Smooth muscle cell (in vitro differentiated cells): ENCODE data around the gene EFNB3. TPM values are rescaled to one million over a fixed set of nuclear protein-coding genes. Genes with fewer than 3 reads are reported as not detected.
A peak's percentile ranks its signal among the peaks of the same experiment; 100 is the strongest.

ENCODE experiments used
- DNase-seq: peaks from one replicate; lab custom pipeline; 2025; ENCODE audit not compliant: unreplicated experiment; lab: John Stamatoyannopoulos, UW
- H2AFZ ChIP-seq: fragments of 200-600 bp; sonication (generic); 2 replicates; pipeline ENCODE4 v1.6.0; 2016; ENCODE audit warnings: antibody characterized with exemption, low read depth, mild to moderate bottlenecking
- H3F3A ChIP-seq: fragments of 200-600 bp; sonication (generic); 2 replicates; pipeline ENCODE4 v1.6.0; 2017; ENCODE audit warnings: antibody characterized with exemption, low read depth
- H3K27ac ChIP-seq: fragments of 200-600 bp; sonication (generic); 2 replicates; pipeline ENCODE4 v1.5.1; 2016; ENCODE audit warnings: low read depth, mild to moderate bottlenecking
- H3K27me3 ChIP-seq: fragments of 200-600 bp; sonication (generic); 2 replicates; pipeline ENCODE4 v1.6.1; 2016; ENCODE audit warnings: low read depth, mild to moderate bottlenecking
- H3K36me3 ChIP-seq: fragments of 200-600 bp; sonication (generic); 2 replicates; pipeline ENCODE4 v1.5.1; 2016; ENCODE audit warnings: low read depth
- H3K4me1 ChIP-seq: fragments of 200-600 bp; sonication (generic); 2 replicates; pipeline ENCODE4 v1.5.1; 2016; ENCODE audit warnings: low read depth
- H3K4me2 ChIP-seq: fragments of 200-600 bp; sonication (generic); 2 replicates; pipeline ENCODE4 v1.6.0; 2016; ENCODE audit warnings: mild to moderate bottlenecking
- H3K4me3 ChIP-seq: fragments of 200-600 bp; sonication (generic); 2 replicates; pipeline ENCODE4 v1.5.1; 2016; ENCODE audit warnings: mild to moderate bottlenecking
- H3K79me2 ChIP-seq: fragments of 200-600 bp; sonication (generic); 2 replicates; pipeline ENCODE4 v1.6.0; 2016; ENCODE audit warnings: low read depth, mild to moderate bottlenecking
- H3K9ac ChIP-seq: fragments of 200-600 bp; sonication (generic); 2 replicates; pipeline ENCODE4 v1.6.0; 2016; ENCODE audit warnings: low read depth
- H3K9me3 ChIP-seq: fragments of 200-600 bp; sonication (generic); replicated peaks from 2 replicates; pipeline ENCODE4 v1.5.1; 2016; ENCODE audit warnings: low read depth
- H4K20me1 ChIP-seq: fragments of 200-600 bp; sonication (generic); 2 replicates; pipeline ENCODE4 v1.6.0; 2016; ENCODE audit warnings: low read depth
- WGBS: methylation state at CpG from one replicate; pipeline ENCODE4 v1.1.7; 2016; ENCODE audit warnings: low lambda C conversion rate; 5-methylcytosine and 5-hydroxymethylcytosine counted together
- polyA plus RNA-seq: library from polyadenylated mRNA; unstranded; fragments of >200 nt; fragmentation: Nextera tagmentation; extraction: Ambion mirVana; gene quantifications from 2 replicates; pipeline ENCODE4 v1.2.1, GENCODE V29; 2016
- total RNA-seq: library from RNA; depleted of rRNA; stranded (reverse); fragments of >200 nt; gene quantifications from 2 replicates; pipeline ENCODE4 v1.2.3, GENCODE V29; 2014
- TF ChIP-seq, protein P1 (sequence below): fragments of 200-600 bp; sonication (generic); IDR thresholded peaks from 2 replicates; pipeline ENCODE4 v1.5.1; 2017; ENCODE audit warnings: borderline replicate concordance, mild to moderate bottlenecking, antibody characterized with exemption; ENCODE audit not compliant: insufficient read depth, poor library complexity, severe bottlenecking

EFNB3 gene
- total and polyA plus RNA-seq, 2 experiments from 2014 or later = 4.8 to 6.7 TPM

DNA sequence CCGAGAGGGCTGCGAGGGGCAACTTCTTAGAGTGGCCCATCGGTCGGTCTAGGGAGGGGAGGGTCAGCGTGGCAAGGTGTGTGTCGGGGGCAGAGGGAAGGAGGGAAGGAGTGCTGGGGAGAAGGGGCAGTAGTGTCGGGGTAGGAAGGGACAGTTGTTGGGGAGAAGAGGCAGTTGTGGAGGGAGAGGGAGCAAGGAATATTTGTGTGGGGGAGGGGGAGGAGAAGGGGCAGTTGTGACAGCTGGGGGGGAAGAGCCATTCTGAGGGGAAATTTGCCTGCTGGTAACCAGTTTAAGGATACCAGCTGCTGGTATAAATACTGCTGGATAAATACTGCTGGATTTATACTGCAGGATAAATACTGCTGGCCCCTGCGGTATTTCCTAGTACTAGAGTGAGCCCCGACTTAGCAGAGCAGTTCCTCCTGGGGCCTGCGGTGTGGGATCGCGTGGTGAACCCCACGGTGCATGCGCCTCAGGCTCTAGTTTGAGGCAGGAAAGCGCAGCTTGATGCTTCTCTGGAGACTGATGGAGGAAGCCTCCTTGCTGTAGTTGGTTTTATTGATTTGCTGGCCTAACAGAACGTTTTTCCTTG lies 12.9 kb downstream of the EFNB3 start:
- peak overlapping the region; percentile 76 for H2AFZ ChIP-seq
- WGBS = 15% methylated on average over 11 of the region's 16 CpGs
- H3K4me2 ChIP-seq = peak overlapping the region; percentile 92
- peak overlapping the region; percentile 62 for H3K4me3 ChIP-seq
- H3K27ac ChIP-seq = no peak overlapping the region
- no peaks in the 10 kb centered on the region for H3K9me3 ChIP-seq
- H3K79me2 ChIP-seq = no peaks in the 10 kb centered on the region
- no peak overlapping the region for H3K9ac ChIP-seq
- TF ChIP-seq, protein P1, sequence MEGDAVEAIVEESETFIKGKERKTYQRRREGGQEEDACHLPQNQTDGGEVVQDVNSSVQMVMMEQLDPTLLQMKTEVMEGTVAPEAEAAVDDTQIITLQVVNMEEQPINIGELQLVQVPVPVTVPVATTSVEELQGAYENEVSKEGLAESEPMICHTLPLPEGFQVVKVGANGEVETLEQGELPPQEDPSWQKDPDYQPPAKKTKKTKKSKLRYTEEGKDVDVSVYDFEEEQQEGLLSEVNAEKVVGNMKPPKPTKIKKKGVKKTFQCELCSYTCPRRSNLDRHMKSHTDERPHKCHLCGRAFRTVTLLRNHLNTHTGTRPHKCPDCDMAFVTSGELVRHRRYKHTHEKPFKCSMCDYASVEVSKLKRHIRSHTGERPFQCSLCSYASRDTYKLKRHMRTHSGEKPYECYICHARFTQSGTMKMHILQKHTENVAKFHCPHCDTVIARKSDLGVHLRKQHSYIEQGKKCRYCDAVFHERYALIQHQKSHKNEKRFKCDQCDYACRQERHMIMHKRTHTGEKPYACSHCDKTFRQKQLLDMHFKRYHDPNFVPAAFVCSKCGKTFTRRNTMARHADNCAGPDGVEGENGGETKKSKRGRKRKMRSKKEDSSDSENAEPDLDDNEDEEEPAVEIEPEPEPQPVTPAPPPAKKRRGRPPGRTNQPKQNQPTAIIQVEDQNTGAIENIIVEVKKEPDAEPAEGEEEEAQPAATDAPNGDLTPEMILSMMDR = no peak
- no peak for DNase-seq
- H3K4me1 ChIP-seq = peaks cover 10% of the 10 kb centered on the region
- no peaks in the 10 kb centered on the region for H4K20me1 ChIP-seq
- no peaks in the 10 kb centered on the region for H3F3A ChIP-seq
- H3K27me3 ChIP-seq = peaks cover 16% of the 10 kb centered on the region
- H3K36me3 ChIP-seq = no peaks in the 10 kb centered on the region

DNA sequence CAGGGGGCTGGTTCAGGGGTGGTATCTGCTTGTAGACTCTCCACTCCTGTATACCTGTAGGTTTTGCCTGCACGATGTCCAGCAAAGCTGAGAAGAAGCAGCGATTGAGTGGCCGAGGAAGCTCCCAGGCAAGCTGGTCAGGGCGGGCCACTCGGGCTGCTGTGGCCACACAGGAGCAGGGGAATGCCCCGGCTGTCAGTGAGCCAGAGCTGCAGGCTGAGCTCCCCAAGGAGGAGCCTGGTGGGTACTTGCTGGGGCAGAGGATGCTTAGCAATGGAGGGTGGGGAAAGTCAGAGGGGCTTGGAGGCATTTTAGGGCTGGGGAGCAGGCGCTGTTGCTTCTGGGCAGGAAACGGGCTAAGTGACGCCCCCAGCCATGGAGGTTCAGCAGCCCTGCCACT lies 14.7 kb downstream of the EFNB3 start:
- Histone ChIP-seq H3K9ac (no peak overlapping the region), H3K4me1 (peaks cover 10% of the 10 kb centered on the region), H3K27ac (no peak overlapping the region), H4K20me1 (no peaks in the 10 kb centered on the region), H3K9me3 (no peaks in the 10 kb centered on the region), H3K79me2 (no peaks in the 10 kb centered on the region), H3K4me3 (no peak overlapping the region), H2AFZ (no peak overlapping the region), H3F3A (no peaks in the 10 kb centered on the region), H3K4me2 (no peak overlapping the region), H3K27me3 (peaks cover 13% of the 10 kb centered on the region), H3K36me3 (no peaks in the 10 kb centered on the region)
- WGBS = 88% methylated on average over 9 of the region's 9 CpGs
- TF ChIP-seq, protein P1 = no peak
- no peak for DNase-seq

DNA sequence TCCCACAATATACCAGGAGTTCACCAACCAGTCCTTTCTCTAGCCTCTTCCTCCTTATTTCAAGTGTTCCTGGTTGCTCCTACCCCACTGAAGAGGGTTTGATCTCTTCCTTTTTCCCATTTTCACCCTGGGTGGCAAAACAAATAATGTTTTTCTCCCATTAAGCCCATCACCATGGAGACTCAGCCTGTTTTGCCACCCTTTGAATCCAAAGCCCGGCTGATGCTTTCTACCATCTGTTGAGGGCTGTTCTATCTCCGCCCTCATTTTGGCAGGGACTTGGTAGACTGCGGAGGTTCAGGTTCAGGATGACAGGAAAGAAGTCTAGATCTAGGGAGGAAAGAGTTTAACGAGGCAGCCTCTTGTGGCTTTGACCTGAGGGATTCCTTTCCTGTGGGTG lies 15.1 kb downstream of the EFNB3 start:
- Histone ChIP-seq H3K9ac (no peak overlapping the region), H3K9me3 (no peaks in the 10 kb centered on the region), H4K20me1 (no peaks in the 10 kb centered on the region), H2AFZ (no peak overlapping the region), H3K4me2 (no peak overlapping the region), H3F3A (no peaks in the 10 kb centered on the region), H3K27ac (no peak overlapping the region), H3K79me2 (no peaks in the 10 kb centered on the region), H3K36me3 (no peaks in the 10 kb centered on the region), H3K4me3 (no peak overlapping the region), H3K27me3 (peaks cover 13% of the 10 kb centered on the region), H3K4me1 (peaks cover 10% of the 10 kb centered on the region)
- no peak for DNase-seq
- TF ChIP-seq, protein P1 = no peak
- 78% methylated on average over 4 of the region's 4 CpGs for WGBS

DNA sequence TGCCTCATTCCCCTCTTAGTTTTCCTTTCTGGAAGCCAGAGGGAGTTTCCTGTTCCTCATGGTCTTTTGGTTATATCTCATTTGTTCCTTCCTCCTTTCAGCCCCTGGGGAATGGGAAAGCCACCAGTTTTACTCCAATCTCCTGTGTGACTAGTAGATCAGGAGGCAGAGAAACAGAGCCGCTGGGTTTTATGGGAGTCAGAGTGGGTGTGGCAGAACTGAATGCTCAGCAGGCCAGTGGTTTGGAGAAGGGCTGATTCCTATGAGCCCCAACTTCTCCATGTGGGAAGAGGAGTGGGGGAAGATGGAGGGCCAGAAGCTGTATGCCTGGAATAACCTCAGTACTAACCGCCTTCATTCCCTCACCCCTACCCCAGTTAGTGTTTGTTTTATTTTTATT lies 16.6 kb downstream of the EFNB3 start:
- Histone ChIP-seq H3K9ac (no peak overlapping the region), H3K27ac (no peak overlapping the region), H3K9me3 (no peaks in the 10 kb centered on the region), H3K4me1 (peaks cover 5% of the 10 kb centered on the region), H3K79me2 (no peaks in the 10 kb centered on the region), H3K36me3 (no peaks in the 10 kb centered on the region), H3F3A (no peaks in the 10 kb centered on the region), H3K27me3 (peaks cover 13% of the 10 kb centered on the region), H3K4me2 (no peak overlapping the region), H2AFZ (no peak overlapping the region), H3K4me3 (no peak overlapping the region), H4K20me1 (no peaks in the 10 kb centered on the region)
- 67% methylated on average over 2 of the region's 2 CpGs for WGBS
- TF ChIP-seq, protein P1 = no peak
- DNase-seq = no peak
